GM18517 (cell line): ENCODE results near the gene ACTR3C.
"Not testable (repeated sequence)": the region's sequence is repeated elsewhere in the genome, so short reads cannot be mapped to it uniquely, and the experiment has no call there.

ENCODE experiments used
- ATAC-seq: cut with Tn5 transposase; IDR thresholded peaks from one replicate; pipeline ENCODE4 v1.9.1; 2021; ENCODE audit warnings: mild to moderate bottlenecking, moderate library complexity; ENCODE audit not compliant: unreplicated experiment

The ACTR3C gene

GRCh38 chr7:150285849-150286754 is 37.2 kb downstream of the ACTR3C start:
- not testable (repeated sequence) for ATAC-seq

GRCh38 chr7:150283608-150284007 is 39.7 kb downstream of the ACTR3C start:
- ATAC-seq, result not testable (repeated sequence)

- ATAC-seq, result not testable (repeated sequence)
These were observed 40.2 kb downstream of the ACTR3C start for GRCh38 chr7:150283111-150283510.

GRCh38 chr7:150281681-150282403 is 41.5 kb downstream of the ACTR3C start:
- ATAC-seq, result not testable (repeated sequence)

DNA sequence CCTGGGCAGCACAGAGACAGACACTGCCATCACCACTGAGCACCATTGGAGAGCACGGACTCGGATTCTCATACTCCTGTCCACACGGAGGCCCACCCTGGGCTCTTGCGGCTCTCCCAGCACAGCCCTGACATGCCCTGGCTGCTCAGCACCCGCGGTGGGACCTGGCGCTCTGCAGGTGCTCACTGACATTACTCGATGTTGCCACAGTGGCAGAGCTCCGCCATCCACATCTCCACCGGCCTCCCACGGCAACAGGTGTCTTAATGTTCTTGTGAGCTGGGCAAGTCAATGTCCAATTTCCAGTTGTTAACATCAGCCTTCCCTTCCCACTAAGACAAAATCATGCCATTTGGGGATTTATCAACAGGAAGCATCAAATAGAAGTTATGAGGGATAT is 45.0 kb downstream of the ACTR3C start:
- not testable (repeated sequence) for ATAC-seq

DNA sequence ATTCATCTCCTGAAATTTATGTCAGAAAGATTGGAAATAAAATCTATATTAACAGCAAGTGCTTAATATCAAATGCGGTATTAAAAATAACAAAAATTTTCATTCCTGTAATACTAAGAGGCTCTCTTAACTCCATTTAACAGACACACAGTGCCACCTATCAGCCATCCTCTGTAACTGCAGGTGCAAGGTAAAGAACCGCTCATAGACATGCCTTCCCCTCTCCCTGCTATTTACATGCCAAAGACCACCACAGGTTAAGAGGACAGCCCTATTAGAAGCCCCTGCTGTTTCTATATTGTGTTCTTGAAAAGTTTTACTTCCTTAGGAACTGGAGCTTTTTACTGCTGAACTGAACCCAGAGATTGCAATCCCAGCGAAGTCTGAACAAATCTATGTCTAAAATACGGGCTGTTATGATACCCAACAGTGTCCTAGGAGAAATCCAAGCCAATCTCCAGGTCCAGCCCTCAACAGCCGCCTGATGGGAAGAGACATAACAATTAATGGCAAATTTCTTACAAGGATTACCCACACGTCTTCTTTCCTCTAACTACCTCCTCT is 47.1 kb downstream of the ACTR3C start:
- ATAC-seq, result not testable (repeated sequence)

- not testable (repeated sequence) for ATAC-seq
These were observed 51.4 kb downstream of the ACTR3C start for GRCh38 chr7:150271898-150272297.

- not testable (repeated sequence) for ATAC-seq
These were observed 53.1 kb downstream of the ACTR3C start for GRCh38 chr7:150270101-150270824.

GRCh38 chr7:150268798-150269197 is 54.5 kb downstream of the ACTR3C start:
- ATAC-seq, result not testable (repeated sequence)

DNA sequence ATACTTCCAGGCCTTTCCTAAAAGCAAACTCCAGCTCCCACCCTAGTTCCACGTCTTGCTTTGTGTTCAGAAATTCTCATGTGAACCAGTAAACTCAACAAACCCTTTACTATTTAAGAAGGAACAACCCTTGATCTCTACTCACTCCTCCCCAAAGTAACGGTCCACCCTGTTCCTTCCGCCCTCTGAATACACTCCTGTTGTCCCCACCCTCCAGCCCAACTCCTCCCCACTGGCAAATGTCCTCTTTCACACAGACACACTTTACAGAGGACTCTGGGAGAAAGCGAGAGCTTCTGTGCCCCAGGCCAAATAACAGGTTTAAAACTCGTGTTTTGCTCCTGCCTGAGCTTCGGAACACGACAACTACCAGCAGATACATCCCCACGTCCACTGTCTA is 55.1 kb downstream of the ACTR3C start:
- ATAC-seq, result not testable (repeated sequence)

- not testable (repeated sequence) for ATAC-seq
These were observed 56.2 kb downstream of the ACTR3C start for GRCh38 chr7:150266953-150267665.

DNA sequence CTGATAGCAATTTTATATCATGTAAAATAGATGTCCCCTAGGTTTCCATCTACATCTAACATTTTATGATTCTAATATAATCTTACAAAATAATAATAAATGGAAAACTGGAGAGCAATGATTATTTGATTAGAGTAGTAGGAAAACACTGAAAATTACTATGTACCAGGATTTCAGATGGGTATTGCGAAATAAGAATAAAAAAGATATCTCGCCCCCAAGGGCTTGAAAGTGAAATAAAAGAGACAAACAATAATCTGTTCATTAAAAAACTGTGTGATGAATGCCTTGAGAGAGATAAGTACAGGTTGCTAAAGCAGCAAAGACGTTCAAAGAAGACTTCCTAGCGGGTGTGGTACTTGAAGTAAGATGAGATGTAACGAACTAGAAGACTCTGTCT is 60.7 kb downstream of the ACTR3C start:
- ATAC-seq, result not testable (repeated sequence)

DNA sequence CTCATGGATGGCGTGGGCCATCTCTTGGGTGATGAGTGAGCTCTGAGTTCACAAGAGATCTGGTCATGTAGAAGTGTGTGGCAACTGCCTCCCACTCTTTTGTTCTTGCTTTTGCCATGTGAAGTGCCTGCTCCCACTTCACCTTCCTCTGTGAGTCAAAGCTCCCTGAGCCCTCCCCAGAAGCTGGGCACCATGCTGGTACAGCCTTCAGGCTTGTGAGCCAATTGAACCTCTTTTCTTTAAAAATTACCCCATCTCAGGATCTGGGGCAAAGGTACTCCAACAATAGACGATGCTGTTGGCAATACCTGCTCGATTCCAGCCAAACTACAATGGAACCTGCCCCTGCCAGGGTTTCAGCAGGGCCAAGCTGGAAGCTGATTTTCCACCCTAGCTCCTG is 75.6 kb downstream of the ACTR3C start:
- not testable (repeated sequence) for ATAC-seq

- not testable (repeated sequence) for ATAC-seq
These were observed 78.1 kb downstream of the ACTR3C start for GRCh38 chr7:150245208-150245607.

- ATAC-seq, result not testable (repeated sequence)
These were observed 80.4 kb downstream of the ACTR3C start for GRCh38 chr7:150242935-150243334.

DNA sequence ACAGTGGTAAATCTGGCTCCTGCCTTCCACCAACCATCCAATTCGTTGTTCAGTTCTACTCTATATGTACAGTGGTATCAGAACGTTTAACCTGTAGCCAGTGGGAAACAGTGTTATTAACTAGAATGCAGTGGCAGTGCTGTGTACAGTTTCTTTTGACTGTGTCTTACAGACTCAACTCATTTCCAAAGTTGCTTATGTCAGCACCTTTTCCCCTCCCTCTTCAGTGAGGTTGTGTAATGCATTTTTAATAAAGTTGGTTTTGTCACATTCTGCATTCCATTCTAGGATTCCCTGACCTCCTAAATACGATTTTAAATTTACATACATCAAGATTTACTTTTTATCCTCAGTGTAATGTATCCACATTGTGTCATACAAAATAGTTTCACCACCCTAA is 97.9 kb downstream of the ACTR3C start:
- not testable (repeated sequence) for ATAC-seq

GRCh38 chr7:150222083-150222972 is 101.0 kb downstream of the ACTR3C start:
- ATAC-seq, result not testable (repeated sequence)

GRCh38 chr7:150220673-150221181 is 102.6 kb downstream of the ACTR3C start:
- ATAC-seq, result not testable (repeated sequence)
